Measurements from ENCODE around the gene SCAPER.
"Not testable (repeated sequence)": the region's sequence is repeated elsewhere in the genome, so short reads cannot be mapped to it uniquely, and the experiment has no call there.

The SCAPER gene

GRCh38 chr15:76320012-76320411, 585.1 kb downstream of the SCAPER start:
- Histone ChIP-seq H3K4me3 (ENCODE audit: low read length) (no peak overlapping the region), H3K9ac (ENCODE audit: low read depth, low read length) (no peak overlapping the region), H3K27ac (ENCODE audit: low read length) (no peak overlapping the region), H3K4me1 (ENCODE audit: insufficient read depth, low read length) (no peaks in the 10 kb centered on the region), H3K9me3 (ENCODE audit: insufficient read depth, low read depth, low read length) (no peaks in the 10 kb centered on the region), H3K27me3 (ENCODE audit: insufficient read depth, low read length) (0 out of 2 replicates have a peak, but pooled peaks cover 4% of the 10 kb centered on the region), H3K36me3 (ENCODE audit: insufficient read depth, low read depth, low read length) (no peaks in the 10 kb centered on the region)

DNA sequence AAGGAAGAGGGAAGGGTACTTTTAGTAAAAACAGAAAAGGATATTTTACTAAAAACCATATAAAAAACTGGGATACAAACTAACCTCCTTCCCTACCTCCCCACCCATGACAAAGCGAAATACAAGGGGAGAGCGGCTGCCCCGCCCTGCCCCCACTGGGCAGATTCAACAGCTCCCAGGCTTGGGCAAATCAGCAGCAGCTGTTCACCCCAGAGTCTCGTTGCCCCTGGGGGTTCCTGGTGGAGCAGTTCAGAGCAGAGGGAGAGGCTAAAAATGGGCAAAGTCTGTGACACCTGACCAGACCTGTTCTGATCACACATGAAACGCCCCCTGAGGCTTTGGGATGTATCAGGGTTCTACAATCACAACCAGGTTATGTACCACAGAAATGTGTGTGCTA, 591.4 kb downstream of the SCAPER start:
- Histone ChIP-seq H3K4me3 (ENCODE audit: low read length) (no peak overlapping the region), H3K36me3 (ENCODE audit: insufficient read depth, low read depth, low read length) (no peaks in the 10 kb centered on the region), H3K27ac (ENCODE audit: low read length) (no peak overlapping the region), H3K9ac (ENCODE audit: low read depth, low read length) (no peak overlapping the region; the same call in 1 of the 2 replicates), H3K9me3 (ENCODE audit: insufficient read depth, low read depth, low read length) (no peaks in the 10 kb centered on the region), H3K4me1 (ENCODE audit: insufficient read depth, low read length) (peaks cover 7% of the 10 kb centered on the region; the same call in 1 of the 2 replicates), H3K27me3 (ENCODE audit: insufficient read depth, low read length) (peaks cover 9% of the 10 kb centered on the region; the same call in 1 of the 2 replicates)

DNA sequence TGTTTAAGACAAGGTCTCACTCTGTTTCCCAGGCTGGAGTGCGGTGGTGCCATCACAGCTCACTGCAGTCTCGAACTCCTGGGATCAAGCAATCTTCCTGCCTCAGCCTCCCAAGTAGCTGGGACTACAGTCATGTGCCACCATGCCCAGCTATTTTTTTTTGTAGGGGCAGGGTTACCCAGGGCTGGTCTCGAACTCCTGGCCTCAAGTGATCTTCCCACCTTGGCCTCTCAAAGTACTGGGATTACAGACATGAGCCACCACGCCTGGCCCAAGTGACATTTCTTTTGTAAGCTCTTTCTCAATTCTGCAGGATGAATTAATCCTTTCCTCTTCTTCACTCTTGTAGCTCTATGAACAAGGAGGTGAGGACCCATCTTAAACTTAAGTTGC, 592.0 kb downstream of the SCAPER start:
- not testable (repeated sequence) for H3K27me3 ChIP-seq (ENCODE audit: insufficient read depth, low read length); H3K36me3 ChIP-seq (ENCODE audit: insufficient read depth, low read depth, low read length); H3K4me3 ChIP-seq (ENCODE audit: low read length); H3K9me3 ChIP-seq (ENCODE audit: insufficient read depth, low read depth, low read length); H3K9ac ChIP-seq (ENCODE audit: low read depth, low read length); H3K4me1 ChIP-seq (ENCODE audit: insufficient read depth, low read length); H3K27ac ChIP-seq (ENCODE audit: low read length)

GRCh38 chr15:76312540-76313174, 592.5 kb downstream of the SCAPER start:
- Histone ChIP-seq H3K27ac (ENCODE audit: low read length) (no peak overlapping the region), H3K27me3 (ENCODE audit: insufficient read depth, low read length) (peaks cover 9% of the 10 kb centered on the region; the same call in 1 of the 2 replicates), H3K4me1 (ENCODE audit: insufficient read depth, low read length) (peaks cover 7% of the 10 kb centered on the region; the same call in 1 of the 2 replicates), H3K4me3 (ENCODE audit: low read length) (no peak overlapping the region), H3K9ac (ENCODE audit: low read depth, low read length) (no peak overlapping the region), H3K9me3 (ENCODE audit: insufficient read depth, low read depth, low read length) (no peaks in the 10 kb centered on the region), H3K36me3 (ENCODE audit: insufficient read depth, low read depth, low read length) (no peaks in the 10 kb centered on the region)

DNA sequence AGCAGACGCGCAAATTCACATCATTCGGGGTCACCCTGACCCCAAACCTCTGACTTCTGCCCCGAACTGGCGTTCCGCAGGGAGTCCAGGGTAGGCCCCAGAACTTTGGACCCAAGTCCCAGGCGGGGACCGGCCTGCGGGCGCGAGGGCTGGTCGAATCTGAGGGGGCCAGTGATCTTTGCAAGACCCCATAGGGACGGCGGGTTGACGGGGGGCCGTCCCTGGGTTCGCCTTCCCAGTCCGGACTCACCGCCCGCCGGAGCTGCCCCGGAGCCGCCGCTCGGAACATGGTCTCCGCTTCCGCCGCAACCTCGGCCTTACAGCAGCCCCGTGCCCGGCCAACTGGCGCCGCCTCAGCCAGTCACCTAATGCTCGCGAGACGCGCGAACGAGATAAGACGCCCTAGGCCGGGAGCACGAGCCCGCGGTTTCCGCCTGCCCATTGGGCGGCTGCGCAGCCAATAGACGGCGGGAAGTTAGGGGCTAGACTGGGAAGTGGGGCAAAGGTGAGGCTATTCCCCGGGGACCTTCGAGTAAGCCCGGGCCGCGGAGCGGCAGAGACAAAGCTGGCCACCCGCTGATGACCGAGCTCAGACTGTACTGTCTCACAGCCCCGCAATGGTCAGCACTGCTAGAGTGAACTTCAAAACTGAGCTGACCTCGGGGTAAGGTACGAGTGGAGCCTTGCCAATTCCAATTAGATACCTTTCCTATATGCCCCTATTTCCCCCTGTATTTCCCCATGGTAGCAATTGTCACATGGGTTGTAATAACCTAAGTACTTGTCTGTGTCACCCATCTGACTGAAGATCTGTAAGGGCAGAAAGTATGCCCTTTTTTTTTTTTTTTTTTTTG, 593.8 kb downstream of the SCAPER start, which contains the start of gene ETFA:
Gene ETFA (minus strand): TSS at position 370 of the 854 bp plus-strand sequence. CDS start 81 bp downstream, at position 289.
- H3K9me3 ChIP-seq (ENCODE audit: insufficient read depth, low read depth, low read length), result no peaks in the 10 kb centered on the region
- peaks cover 7% of the 10 kb centered on the region; the same call in 1 of the 2 replicates for H3K4me1 ChIP-seq (ENCODE audit: insufficient read depth, low read length)
- H3K27ac ChIP-seq (ENCODE audit: low read length), result no peak within 1 kb of the TSS
- no peaks in the 10 kb centered on the region for H3K36me3 ChIP-seq (ENCODE audit: insufficient read depth, low read depth, low read length)
- peak within 1 kb of the TSS; percentile 92 for H3K9ac ChIP-seq (ENCODE audit: low read depth, low read length)
- H3K4me3 ChIP-seq (ENCODE audit: low read length), result peak within 1 kb of the TSS; percentile 92
- peaks cover 9% of the 10 kb centered on the region; the same call in 1 of the 2 replicates for H3K27me3 ChIP-seq (ENCODE audit: insufficient read depth, low read length)

- H3K9me3 ChIP-seq (ENCODE audit: insufficient read depth, low read depth, low read length), result no peaks in the 10 kb centered on the region
- H3K4me3 ChIP-seq (ENCODE audit: low read length), result peak overlapping the region; percentile 92
- H3K4me1 ChIP-seq (ENCODE audit: insufficient read depth, low read length), result peaks cover 7% of the 10 kb centered on the region; the same call in 1 of the 2 replicates
- H3K36me3 ChIP-seq (ENCODE audit: insufficient read depth, low read depth, low read length), result no peaks in the 10 kb centered on the region
- peak overlapping the region; percentile 92 for H3K9ac ChIP-seq (ENCODE audit: low read depth, low read length)
- H3K27ac ChIP-seq (ENCODE audit: low read length), result no peak overlapping the region
- peaks cover 9% of the 10 kb centered on the region; the same call in 1 of the 2 replicates for H3K27me3 ChIP-seq (ENCODE audit: insufficient read depth, low read length)
Observed at GRCh38 chr15:76310475-76311099, 594.6 kb downstream of the SCAPER start.

DNA sequence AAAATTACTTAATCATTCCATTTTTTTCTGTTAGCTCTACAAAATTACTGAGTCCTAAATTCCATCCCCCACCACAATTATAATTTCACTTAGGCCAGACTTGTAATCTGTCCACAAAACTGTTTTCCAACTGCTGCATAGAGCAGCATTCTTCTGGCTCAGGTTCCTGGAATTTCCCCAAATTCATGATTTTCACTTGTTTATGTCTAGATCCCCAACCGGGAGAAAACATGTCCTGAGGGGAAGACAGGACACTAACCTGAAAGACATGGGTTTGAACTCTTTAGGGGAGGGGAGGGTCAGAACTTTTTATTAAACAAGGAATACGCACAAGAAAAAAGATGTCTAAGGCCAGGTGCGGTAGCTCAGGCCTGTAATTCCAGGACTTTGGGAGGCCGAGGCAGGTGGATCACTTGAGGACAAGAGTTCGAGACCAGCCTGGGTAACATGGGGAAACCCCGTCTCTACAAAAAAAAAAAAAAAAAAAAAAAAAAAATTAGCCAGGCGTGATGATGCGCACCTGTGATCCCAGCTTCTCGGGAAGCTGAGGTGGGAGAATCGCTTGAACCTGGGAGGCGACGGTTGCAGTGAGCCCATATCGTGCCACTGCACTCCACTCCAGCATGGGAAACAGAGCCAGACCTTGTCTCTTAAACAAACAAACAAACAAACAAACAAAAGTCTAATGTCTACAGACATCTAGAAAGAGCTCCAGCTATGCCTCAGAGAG, 595.4 kb downstream of the SCAPER start:
- Histone ChIP-seq H3K9me3 (ENCODE audit: insufficient read depth, low read depth, low read length) (no peaks in the 10 kb centered on the region), H3K27me3 (ENCODE audit: insufficient read depth, low read length) (peaks cover 9% of the 10 kb centered on the region; the same call in 1 of the 2 replicates), H3K4me1 (ENCODE audit: insufficient read depth, low read length) (peaks cover 7% of the 10 kb centered on the region; the same call in 1 of the 2 replicates), H3K36me3 (ENCODE audit: insufficient read depth, low read depth, low read length) (no peaks in the 10 kb centered on the region), H3K9ac (ENCODE audit: low read depth, low read length) (peak overlapping the region; percentile 92; the same call in 1 of the 2 replicates), H3K4me3 (ENCODE audit: low read length) (peak overlapping the region; percentile 92), H3K27ac (ENCODE audit: low read length) (no peak overlapping the region)

DNA sequence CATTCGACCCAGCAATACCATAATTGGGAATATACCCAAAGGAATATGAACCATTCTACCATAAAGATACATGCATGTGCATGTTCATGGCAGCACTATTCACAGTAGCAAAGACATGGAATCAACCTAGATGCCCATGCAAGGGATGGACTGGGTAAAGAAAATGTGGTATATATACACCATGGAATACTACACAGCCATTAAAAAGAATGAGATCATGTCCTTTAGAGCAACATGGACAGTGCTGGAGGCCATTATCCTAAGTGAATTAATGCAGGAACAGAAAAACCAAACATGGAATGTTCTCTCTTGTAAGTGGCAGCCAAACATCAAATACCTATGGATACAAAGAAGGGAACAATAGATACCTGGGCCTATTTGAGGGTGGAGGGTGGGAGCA, 601.2 kb downstream of the SCAPER start:
- Histone ChIP-seq H3K4me1 (ENCODE audit: insufficient read depth, low read length) (no peaks in the 10 kb centered on the region), H3K36me3 (ENCODE audit: insufficient read depth, low read depth, low read length) (no peaks in the 10 kb centered on the region), H3K9ac (ENCODE audit: low read depth, low read length) (no peak overlapping the region), H3K4me3 (ENCODE audit: low read length) (no peak overlapping the region), H3K9me3 (ENCODE audit: insufficient read depth, low read depth, low read length) (no peaks in the 10 kb centered on the region), H3K27ac (ENCODE audit: low read length) (no peak overlapping the region), H3K27me3 (ENCODE audit: insufficient read depth, low read length) (no peaks in the 10 kb centered on the region)

DNA sequence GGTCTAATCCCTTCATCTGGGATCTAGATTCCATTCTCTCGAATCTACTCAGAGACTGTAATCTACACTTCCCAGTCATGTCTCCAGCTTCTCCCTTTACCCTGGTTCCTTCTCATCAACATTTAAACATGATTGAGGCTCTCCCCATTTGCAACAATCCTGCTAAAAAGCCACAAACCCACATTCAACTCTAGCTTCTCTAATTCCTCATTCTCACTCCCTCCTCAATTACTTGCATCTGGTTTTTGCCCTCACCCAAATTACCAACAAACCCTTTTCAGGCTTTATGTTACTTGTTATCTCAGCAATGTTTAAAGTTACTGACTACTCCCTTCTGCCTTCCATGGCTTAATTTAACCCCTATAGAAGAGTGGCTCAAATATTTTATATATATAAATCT, 605.4 kb downstream of the SCAPER start:
- Histone ChIP-seq H3K9ac (ENCODE audit: low read depth, low read length) (no peak overlapping the region), H3K27me3 (ENCODE audit: insufficient read depth, low read length) (no peaks in the 10 kb centered on the region), H3K36me3 (ENCODE audit: insufficient read depth, low read depth, low read length) (no peaks in the 10 kb centered on the region), H3K4me3 (ENCODE audit: low read length) (no peak overlapping the region), H3K27ac (ENCODE audit: low read length) (no peak overlapping the region), H3K4me1 (ENCODE audit: insufficient read depth, low read length) (no peaks in the 10 kb centered on the region), H3K9me3 (ENCODE audit: insufficient read depth, low read depth, low read length) (no peaks in the 10 kb centered on the region)

DNA sequence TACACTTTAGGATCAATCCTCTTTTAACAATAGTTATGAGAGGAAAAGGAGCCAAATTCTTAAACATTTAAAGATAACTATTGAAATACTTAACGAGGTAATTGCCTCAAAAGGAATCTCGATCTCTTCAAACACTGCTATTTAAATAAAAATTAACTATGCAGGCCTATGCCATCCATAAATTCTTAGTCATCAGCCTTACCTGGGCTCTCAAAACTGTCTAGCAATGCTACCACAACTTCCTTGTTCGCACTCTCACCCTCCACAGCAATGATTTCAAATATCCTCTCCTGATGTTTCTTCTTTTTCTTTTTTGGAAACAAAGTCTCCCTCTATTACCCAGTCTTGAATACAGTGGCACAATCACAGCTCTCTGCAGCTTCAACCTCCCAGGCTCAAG, 606.2 kb downstream of the SCAPER start:
- no peaks in the 10 kb centered on the region for H3K4me1 ChIP-seq (ENCODE audit: insufficient read depth, low read length)
- H3K27me3 ChIP-seq (ENCODE audit: insufficient read depth, low read length), result no peaks in the 10 kb centered on the region
- no peaks in the 10 kb centered on the region for H3K36me3 ChIP-seq (ENCODE audit: insufficient read depth, low read depth, low read length)
- H3K9me3 ChIP-seq (ENCODE audit: insufficient read depth, low read depth, low read length), result no peaks in the 10 kb centered on the region
- H3K4me3 ChIP-seq (ENCODE audit: low read length), result no peak overlapping the region
- H3K9ac ChIP-seq (ENCODE audit: low read depth, low read length), result no peak overlapping the region
- no peak overlapping the region for H3K27ac ChIP-seq (ENCODE audit: low read length)

DNA sequence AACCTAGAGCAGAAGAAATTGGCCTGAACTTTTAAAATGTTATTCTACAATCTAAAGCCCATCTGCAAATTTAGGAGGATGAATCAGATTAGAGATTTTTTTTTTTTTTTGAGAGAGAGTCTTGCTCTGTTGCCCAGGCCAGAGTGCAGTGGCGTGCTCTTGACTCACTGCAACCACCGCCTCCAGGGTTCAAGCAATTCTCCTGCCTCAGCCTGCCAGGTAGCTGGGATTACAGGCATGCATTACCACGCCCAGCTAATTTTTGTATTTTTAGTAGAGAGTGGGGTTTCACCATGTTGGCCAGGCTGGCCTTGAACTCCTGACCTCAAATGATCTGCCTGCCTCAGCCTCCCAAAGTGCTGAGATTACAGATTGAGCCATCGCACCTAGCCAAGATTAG, 607.2 kb downstream of the SCAPER start:
- not testable (repeated sequence) for H3K9ac ChIP-seq (ENCODE audit: low read depth, low read length); H3K36me3 ChIP-seq (ENCODE audit: insufficient read depth, low read depth, low read length); H3K27me3 ChIP-seq (ENCODE audit: insufficient read depth, low read length); H3K9me3 ChIP-seq (ENCODE audit: insufficient read depth, low read depth, low read length); H3K4me3 ChIP-seq (ENCODE audit: low read length); H3K4me1 ChIP-seq (ENCODE audit: insufficient read depth, low read length); H3K27ac ChIP-seq (ENCODE audit: low read length)
